Embryonic facial prominence (tissue), 1 donor: ENCODE measurements around the gene PCDHA6.
"Not testable (repeated sequence)": the region's sequence is repeated elsewhere in the genome, so short reads cannot be mapped to it uniquely, and the experiment has no call there.

ENCODE experiments used
- DNase-seq: peaks from one replicate; pipeline ENCODE4 v3.0.0-alpha.2; 2016; ENCODE audit errors: extremely low spot score

PCDHA6 gene

DNA sequence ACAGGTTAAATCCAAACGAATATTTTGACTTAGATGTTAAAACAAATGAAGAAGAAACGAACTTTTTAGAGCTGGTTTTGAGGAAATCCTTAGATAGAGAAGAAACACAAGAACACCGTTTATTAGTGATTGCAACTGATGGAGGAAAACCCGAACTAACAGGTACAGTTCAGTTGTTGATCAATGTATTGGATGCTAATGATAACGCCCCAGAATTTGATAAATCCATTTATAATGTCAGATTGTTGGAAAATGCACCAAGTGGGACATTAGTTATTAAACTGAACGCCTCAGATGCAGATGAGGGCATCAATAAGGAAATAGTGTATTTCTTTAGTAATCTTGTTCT lies 5.5 kb upstream of the PCDHA6 start:
- DNase-seq, result no peak

DNA sequence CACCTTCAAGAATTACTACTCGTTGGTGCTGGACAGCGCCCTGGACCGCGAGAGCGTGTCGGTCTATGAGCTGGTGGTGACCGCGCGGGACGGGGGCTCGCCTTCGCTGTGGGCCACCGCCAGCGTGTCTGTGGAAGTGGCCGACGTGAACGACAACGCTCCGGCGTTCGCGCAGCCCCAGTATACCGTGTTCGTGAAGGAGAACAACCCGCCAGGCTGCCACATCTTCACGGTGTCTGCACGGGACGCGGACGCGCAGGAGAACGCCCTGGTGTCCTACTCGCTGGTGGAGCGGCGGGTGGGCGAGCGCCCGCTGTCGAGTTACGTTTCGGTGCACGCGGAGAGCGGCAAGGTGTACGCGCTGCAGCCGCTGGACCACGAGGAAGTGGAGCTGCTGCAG lies 4.8 kb upstream of the PCDHA6 start:
- DNase-seq, result not testable (repeated sequence)

GRCh38 chr5:140823475-140823874 lies 4.3 kb upstream of the PCDHA6 start:
- no peak for DNase-seq

- no peak for DNase-seq
Observed at GRCh38 chr5:140828362-140828737, 590 bp downstream of the PCDHA6 start.

GRCh38 chr5:140829511-140830501 lies 2.0 kb downstream of the PCDHA6 start:
- DNase-seq, result not testable (repeated sequence)

GRCh38 chr5:140833993-140834392 lies 6.2 kb downstream of the PCDHA6 start, which contains the start of gene PCDHA7:
PCDHA7 (plus strand) TSS chr5:140834269; CDS start chr5:140834384, 115 bp downstream.
- DNase-seq, result no peak

DNA sequence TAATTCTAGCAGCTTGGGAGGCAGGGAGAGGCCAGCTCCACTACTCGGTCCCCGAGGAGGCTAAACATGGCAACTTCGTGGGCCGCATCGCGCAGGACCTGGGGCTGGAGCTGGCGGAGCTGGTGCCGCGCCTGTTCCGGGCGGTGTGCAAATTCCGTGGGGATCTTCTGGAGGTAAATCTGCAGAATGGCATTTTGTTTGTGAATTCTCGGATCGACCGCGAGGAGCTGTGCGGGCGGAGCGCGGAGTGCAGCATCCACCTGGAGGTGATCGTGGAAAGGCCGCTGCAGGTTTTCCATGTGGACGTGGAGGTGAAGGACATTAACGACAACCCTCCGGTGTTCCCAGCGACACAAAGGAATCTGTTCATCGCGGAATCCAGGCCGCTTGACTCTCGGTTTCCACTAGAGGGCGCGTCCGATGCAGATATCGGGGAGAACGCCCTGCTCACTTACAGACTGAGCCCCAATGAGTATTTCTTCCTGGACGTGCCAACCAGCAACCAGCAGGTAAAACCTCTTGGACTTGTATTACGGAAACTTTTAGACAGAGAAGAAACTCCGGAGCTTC lies 6.8 kb downstream of the PCDHA6 start:
- not testable (repeated sequence) for DNase-seq

GRCh38 chr5:140835622-140836510 lies 8.1 kb downstream of the PCDHA6 start:
- no peak for DNase-seq

GRCh38 chr5:140840978-140841962 lies 13.5 kb downstream of the PCDHA6 start, which contains the start of gene PCDHA8:
PCDHA8 (plus strand) TSS chr5:140841187; CDS start chr5:140841322, 135 bp downstream.
- DNase-seq, result no peak

DNA sequence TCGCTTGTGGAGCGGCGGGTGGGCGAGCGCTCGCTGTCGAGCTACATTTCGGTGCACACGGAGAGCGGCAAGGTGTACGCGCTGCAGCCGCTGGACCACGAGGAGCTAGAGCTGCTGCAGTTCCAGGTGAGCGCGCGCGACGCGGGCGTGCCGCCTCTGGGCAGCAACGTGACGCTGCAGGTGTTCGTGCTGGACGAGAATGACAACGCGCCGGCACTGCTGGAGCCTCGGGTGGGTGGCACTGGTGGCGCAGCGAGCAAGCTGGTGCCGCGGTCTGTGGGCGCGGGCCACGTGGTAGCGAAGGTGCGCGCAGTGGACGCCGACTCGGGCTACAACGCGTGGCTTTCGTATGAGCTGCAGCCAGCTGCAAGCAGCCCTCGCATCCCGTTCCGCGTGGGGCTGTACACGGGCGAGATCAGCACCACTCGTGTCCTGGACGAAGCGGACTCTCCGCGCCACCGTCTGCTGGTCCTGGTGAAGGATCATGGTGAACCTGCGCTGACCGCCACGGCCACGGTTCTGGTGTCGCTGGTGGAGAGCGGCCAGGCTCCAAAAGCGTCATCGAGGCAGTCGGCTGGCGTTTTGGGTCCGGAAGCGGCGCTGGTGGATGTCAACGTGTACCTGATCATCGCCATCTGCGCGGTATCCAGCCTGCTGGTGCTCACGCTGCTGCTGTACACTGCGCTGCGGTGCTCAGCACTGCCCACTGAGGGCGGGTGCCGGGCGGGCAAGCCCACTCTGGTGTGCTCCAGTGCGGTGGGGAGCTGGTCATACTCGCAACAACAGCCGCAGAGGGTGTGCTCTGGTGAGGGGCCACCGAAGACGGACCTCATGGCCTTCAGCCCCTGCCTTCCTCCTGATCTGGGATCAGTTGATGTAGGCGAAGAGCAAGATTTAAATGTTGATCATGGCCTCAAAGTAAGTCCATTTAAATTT lies 15.3 kb downstream of the PCDHA6 start:
- no peak for DNase-seq

DNA sequence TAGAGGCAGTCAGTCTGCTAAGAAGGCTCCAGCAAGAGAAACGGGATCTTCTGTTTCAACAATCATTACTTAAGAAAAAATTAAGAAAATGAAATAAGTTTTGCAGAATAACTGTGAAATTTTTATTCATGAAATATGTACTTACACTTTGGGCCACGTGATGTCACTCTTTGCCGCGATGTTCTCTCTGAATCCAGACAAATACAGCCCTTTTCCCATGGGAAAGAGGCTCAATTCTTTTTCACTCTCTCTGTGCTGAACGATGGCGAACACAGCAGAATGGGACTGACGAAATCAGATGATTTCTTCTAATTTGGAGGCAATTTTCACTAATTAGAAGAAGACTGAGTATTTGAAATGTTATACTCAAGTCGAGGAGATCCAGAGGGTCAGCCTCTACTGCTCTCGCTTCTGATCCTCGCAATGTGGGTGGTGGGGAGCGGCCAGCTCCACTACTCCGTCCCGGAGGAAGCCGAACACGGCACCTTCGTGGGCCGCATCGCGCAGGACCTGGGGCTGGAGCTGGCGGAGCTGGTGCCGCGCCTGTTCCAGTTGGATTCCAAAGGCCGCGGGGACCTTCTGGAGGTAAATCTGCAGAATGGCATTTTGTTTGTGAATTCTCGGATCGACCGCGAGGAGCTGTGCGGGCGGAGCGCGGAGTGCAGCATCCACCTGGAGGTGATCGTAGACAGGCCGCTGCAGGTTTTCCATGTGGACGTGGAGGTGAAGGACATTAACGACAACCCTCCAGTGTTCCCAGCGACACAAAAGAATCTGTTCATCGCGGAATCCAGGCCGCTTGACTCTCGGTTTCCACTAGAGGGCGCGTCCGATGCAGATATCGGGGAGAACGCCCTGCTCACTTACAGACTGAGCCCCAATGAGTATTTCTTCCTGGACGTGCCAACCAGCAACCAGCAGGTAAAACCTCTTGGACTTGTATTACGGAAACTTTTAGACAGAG lies 20.7 kb downstream of the PCDHA6 start, which contains the start of gene PCDHA9:
Gene PCDHA9, plus strand, starts transcription at position 244 of the 964 bp plus-strand sequence. Its CDS starts 114 bp downstream, at position 358.
- not testable (repeated sequence) for DNase-seq

GRCh38 chr5:140849831-140850634 lies 22.3 kb downstream of the PCDHA6 start:
- DNase-seq, result not testable (repeated sequence)

- DNase-seq, result no peak
Observed at GRCh38 chr5:140855772-140856674, 28.3 kb downstream of the PCDHA6 start, which contains the start of gene PCDHA10. PCDHA10 (plus strand) TSS chr5:140855897; CDS start chr5:140856049, 152 bp downstream.

DNA sequence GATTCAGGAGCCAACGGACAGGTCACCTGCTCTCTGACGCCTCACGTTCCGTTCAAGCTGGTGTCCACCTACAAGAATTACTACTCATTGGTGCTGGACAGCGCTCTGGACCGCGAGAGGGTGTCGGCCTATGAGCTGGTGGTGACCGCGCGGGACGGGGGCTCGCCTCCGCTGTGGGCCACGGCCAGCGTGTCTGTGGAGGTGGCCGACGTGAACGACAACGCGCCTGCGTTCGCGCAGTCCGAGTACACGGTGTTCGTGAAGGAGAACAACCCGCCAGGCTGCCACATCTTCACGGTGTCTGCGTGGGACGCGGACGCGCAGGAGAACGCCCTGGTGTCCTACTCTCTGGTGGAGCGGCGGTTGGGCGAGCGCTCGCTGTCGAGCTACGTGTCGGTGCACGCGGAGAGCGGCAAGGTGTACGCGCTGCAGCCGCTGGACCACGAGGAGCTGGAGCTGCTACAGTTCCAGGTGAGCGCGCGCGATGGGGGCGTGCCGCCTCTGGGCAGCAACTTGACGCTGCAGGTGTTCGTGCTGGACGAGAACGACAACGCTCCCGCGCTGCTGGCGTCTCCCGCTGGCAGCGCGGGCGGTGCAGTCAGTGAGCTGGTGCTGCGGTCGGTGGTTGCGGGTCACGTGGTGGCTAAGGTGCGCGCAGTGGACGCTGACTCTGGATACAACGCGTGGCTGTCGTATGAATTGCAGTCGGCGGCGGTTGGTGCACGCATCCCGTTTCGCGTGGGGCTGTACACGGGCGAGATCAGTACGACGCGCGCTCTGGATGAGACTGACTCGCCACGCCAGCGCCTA lies 29.6 kb downstream of the PCDHA6 start:
- DNase-seq, result no peak

DNA sequence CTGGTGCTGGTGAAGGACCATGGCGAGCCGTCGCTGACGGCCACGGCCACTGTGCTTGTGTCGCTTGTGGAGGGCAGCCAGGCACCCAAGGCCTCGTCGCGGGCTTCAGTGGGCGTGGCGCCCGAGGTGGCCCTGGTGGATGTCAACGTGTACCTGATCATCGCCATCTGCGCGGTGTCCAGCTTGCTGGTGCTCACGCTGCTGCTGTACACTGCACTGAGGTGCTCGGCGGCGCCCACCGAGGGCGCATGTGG lies 30.2 kb downstream of the PCDHA6 start:
- no peak for DNase-seq
